Neural cell (in vitro differentiated cells): ENCODE data around the gene MRPL22. TPM values are rescaled to one million over a fixed set of nuclear protein-coding genes. Genes with fewer than 3 reads are reported as not detected.

Experiments
- H2AFZ ChIP-seq: fragments of 200-600, 300-800 bp; sonication (generic), shearing (Covaris generic); 2 replicates; pipeline ENCODE4 v1.6.0; 2014; ENCODE audit warnings: low read depth, mild to moderate bottlenecking, antibody characterized with exemption, low read length, moderate library complexity
- H3F3A ChIP-seq: fragments of 200-600 bp; shearing (Covaris generic); 2 replicates; pipeline ENCODE4 v1.6.1; 2016; ENCODE audit warnings: mild to moderate bottlenecking, moderate library complexity, mixed read lengths, antibody characterized with exemption, low read length; ENCODE audit not compliant: insufficient read depth, poor library complexity, severe bottlenecking
- H3K27ac ChIP-seq: fragments of 200-600, 300-800 bp; sonication (generic), shearing (Covaris generic); 2 replicates; pipeline ENCODE4 v1.5.1; 2014; ENCODE audit warnings: mild to moderate bottlenecking, low read length, moderate library complexity
- H3K27me3 ChIP-seq: fragments of 300-800, 200-600 bp; sonication (generic), shearing (Covaris generic); 2 replicates; pipeline ENCODE4 v1.6.0; 2014; ENCODE audit warnings: mild to moderate bottlenecking, low read depth, low read length, moderate library complexity; ENCODE audit not compliant: insufficient read depth
- H3K36me3 ChIP-seq: fragments of 300-800, 200-600 bp; sonication (generic), shearing (Covaris generic); 2 replicates; pipeline ENCODE4 v1.5.1; 2014; ENCODE audit warnings: mild to moderate bottlenecking, antibody characterized with exemption, low read length, moderate library complexity; ENCODE audit not compliant: insufficient read depth
- H3K4me2 ChIP-seq: fragments of 300-800, 200-600 bp; sonication (generic), shearing (Covaris generic); 2 replicates; pipeline ENCODE4 v1.6.0; 2014; ENCODE audit warnings: mild to moderate bottlenecking, low read length
- H3K4me3 ChIP-seq: fragments of 300-800, 200-600 bp; sonication (generic), shearing (Covaris generic); 2 replicates; pipeline ENCODE4 v1.5.1; 2014; ENCODE audit warnings: mild to moderate bottlenecking, low read length, moderate library complexity
- H3K79me2 ChIP-seq: fragments of 200-600 bp; shearing (Covaris generic); replicated peaks from 2 replicates; pipeline ENCODE4 v1.6.0; 2014; ENCODE audit warnings: mild to moderate bottlenecking, low read length, moderate library complexity; ENCODE audit not compliant: insufficient read depth
- H3K9ac ChIP-seq: fragments of 300-800, 200-600 bp; sonication (generic), shearing (Covaris generic); 2 replicates; pipeline ENCODE4 v1.6.1; 2016; ENCODE audit warnings: mild to moderate bottlenecking, low read length, mixed read lengths
- H3K9me2 ChIP-seq: fragments of 200-600 bp; shearing (Covaris generic); 2 replicates; pipeline ENCODE4 v1.6.1; 2016; ENCODE audit warnings: mild to moderate bottlenecking, low read length, mixed read lengths; ENCODE audit not compliant: insufficient read depth
- H3K9me3 ChIP-seq: fragments of 200-600, 300-800 bp; sonication (generic), shearing (Covaris generic); 2 replicates; pipeline ENCODE4 v1.6.1; 2016; ENCODE audit warnings: mild to moderate bottlenecking, mixed run types, low read length, moderate library complexity, mixed read lengths
- H4K20me1 ChIP-seq: fragments of 200-600 bp; shearing (Covaris generic); 2 replicates; pipeline ENCODE4 v1.6.1; 2016; ENCODE audit warnings: mild to moderate bottlenecking, mixed run types; ENCODE audit not compliant: insufficient read depth
- EP300 ChIP-seq: fragments of 450-650 bp; conservative IDR thresholded peaks from 2 replicates; pipeline ENCODE4 v1.6.1; 2014; ENCODE audit warnings: antibody characterized with exemption, mild to moderate bottlenecking, moderate library complexity; ENCODE audit not compliant: poor library complexity, severe bottlenecking
- EZH2 ChIP-seq: fragments of 200-600, 300-800 bp; shearing (Covaris generic), sonication (generic); IDR thresholded peaks from 2 replicates; pipeline ENCODE4 v1.6.1; 2014; ENCODE audit warnings: antibody characterized with exemption, low read length, borderline replicate concordance, mild to moderate bottlenecking; ENCODE audit not compliant: insufficient read depth, poor library complexity, severe bottlenecking
- MXI1 ChIP-seq: fragments of 450-650 bp; conservative IDR thresholded peaks from 2 replicates; pipeline ENCODE4 v1.6.1; 2014; ENCODE audit warnings: antibody characterized with exemption, mild to moderate bottlenecking; ENCODE audit not compliant: poor library complexity, severe bottlenecking
- POLR2AphosphoS5 ChIP-seq: IDR thresholded peaks from 2 replicates; pipeline ENCODE4 v1.6.1; 2012
- RAD21 ChIP-seq: fragments of 450-650 bp; conservative IDR thresholded peaks from 2 replicates; pipeline ENCODE4 v1.6.1; 2014; ENCODE audit warnings: antibody characterized with exemption, mild to moderate bottlenecking, moderate library complexity
- SMC3 ChIP-seq: fragments of 450-650 bp; conservative IDR thresholded peaks from 2 replicates; pipeline ENCODE4 v1.6.1; 2014; ENCODE audit warnings: antibody characterized with exemption, mild to moderate bottlenecking, moderate library complexity; ENCODE audit not compliant: poor library complexity
- TAF1 ChIP-seq: IDR thresholded peaks from 2 replicates; pipeline ENCODE4 v1.6.1; 2012; ENCODE audit warnings: low read depth
- polyA plus RNA-seq: library from polyadenylated mRNA; depleted of rRNA; stranded (reverse); fragments of >200 nt; gene quantifications from 2 replicates; pipeline ENCODE4 v1.2.3, GENCODE V29; 2014
- TF ChIP-seq, protein P1 (sequence below): IDR thresholded peaks from 2 replicates; pipeline ENCODE4 v1.6.1; 2012; ENCODE audit warnings: borderline replicate concordance
- TF ChIP-seq, protein P2 (sequence below): fragments of 450-650 bp; IDR thresholded peaks from 2 replicates; pipeline ENCODE4 v1.5.1; 2014; ENCODE audit warnings: antibody characterized with exemption, mild to moderate bottlenecking, moderate library complexity; ENCODE audit not compliant: poor library complexity, severe bottlenecking

Gene MRPL22
- polyA plus RNA-seq, 1 donor from 2014 or later = 28.0 TPM

- Histone ChIP-seq H3K9ac (no peak overlapping the region), H3K4me3 (no peak overlapping the region), H3K4me2 (no peak overlapping the region), H3K27ac (no peak overlapping the region), H2AFZ (no peak overlapping the region), H3K36me3 (no peaks in the 10 kb centered on the region), H3K79me2 (no peaks in the 10 kb centered on the region), H3F3A (no peaks in the 10 kb centered on the region), H4K20me1 (no peaks in the 10 kb centered on the region), H3K9me3 (no peaks in the 10 kb centered on the region), H3K27me3 (no peaks in the 10 kb centered on the region), H3K9me2 (no peaks in the 10 kb centered on the region)
- TF ChIP-seq TAF1 (no peak), EZH2 (no peak), MXI1 (no peak), EP300 (no peak), SMC3 (no peak), RAD21 (no peak), POLR2AphosphoS5 (no peak)
- TF ChIP-seq, protein P1, sequence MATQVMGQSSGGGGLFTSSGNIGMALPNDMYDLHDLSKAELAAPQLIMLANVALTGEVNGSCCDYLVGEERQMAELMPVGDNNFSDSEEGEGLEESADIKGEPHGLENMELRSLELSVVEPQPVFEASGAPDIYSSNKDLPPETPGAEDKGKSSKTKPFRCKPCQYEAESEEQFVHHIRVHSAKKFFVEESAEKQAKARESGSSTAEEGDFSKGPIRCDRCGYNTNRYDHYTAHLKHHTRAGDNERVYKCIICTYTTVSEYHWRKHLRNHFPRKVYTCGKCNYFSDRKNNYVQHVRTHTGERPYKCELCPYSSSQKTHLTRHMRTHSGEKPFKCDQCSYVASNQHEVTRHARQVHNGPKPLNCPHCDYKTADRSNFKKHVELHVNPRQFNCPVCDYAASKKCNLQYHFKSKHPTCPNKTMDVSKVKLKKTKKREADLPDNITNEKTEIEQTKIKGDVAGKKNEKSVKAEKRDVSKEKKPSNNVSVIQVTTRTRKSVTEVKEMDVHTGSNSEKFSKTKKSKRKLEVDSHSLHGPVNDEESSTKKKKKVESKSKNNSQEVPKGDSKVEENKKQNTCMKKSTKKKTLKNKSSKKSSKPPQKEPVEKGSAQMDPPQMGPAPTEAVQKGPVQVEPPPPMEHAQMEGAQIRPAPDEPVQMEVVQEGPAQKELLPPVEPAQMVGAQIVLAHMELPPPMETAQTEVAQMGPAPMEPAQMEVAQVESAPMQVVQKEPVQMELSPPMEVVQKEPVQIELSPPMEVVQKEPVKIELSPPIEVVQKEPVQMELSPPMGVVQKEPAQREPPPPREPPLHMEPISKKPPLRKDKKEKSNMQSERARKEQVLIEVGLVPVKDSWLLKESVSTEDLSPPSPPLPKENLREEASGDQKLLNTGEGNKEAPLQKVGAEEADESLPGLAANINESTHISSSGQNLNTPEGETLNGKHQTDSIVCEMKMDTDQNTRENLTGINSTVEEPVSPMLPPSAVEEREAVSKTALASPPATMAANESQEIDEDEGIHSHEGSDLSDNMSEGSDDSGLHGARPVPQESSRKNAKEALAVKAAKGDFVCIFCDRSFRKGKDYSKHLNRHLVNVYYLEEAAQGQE = no peak
These were observed 48.8 kb downstream of the MRPL22 start for GRCh38 chr5:154989626-154990025.

DNA sequence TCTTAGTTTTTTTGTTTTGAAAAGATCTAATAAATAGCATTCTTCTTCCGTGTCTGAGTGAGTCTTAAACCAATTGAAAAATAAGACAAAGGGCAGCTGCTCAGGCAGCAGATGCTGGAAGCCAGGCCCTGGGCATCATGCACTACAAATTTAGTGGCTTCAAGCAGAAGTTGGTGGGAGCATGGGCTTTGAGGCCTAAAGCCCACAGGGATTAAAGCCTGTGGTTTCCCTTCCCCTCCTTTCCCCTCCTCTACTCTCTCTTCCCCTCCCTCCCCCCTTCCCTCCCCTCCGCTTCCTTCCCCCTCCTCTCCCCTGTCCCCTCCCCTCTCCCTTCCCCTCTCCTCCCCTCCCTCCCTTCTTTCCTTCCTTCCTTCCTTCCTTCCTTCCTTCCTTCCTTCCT lies 52.6 kb downstream of the MRPL22 start:
- no peaks in the 10 kb centered on the region for H3K27me3 ChIP-seq
- TF ChIP-seq, protein P2, sequence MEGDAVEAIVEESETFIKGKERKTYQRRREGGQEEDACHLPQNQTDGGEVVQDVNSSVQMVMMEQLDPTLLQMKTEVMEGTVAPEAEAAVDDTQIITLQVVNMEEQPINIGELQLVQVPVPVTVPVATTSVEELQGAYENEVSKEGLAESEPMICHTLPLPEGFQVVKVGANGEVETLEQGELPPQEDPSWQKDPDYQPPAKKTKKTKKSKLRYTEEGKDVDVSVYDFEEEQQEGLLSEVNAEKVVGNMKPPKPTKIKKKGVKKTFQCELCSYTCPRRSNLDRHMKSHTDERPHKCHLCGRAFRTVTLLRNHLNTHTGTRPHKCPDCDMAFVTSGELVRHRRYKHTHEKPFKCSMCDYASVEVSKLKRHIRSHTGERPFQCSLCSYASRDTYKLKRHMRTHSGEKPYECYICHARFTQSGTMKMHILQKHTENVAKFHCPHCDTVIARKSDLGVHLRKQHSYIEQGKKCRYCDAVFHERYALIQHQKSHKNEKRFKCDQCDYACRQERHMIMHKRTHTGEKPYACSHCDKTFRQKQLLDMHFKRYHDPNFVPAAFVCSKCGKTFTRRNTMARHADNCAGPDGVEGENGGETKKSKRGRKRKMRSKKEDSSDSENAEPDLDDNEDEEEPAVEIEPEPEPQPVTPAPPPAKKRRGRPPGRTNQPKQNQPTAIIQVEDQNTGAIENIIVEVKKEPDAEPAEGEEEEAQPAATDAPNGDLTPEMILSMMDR = no peak
- TF ChIP-seq, protein P1 = no peak
- TF ChIP-seq EP300 (no peak), SMC3 (no peak), POLR2AphosphoS5 (no peak), EZH2 (no peak), MXI1 (no peak), RAD21 (no peak), TAF1 (no peak)

More for the DNA sequence above, 52.6 kb downstream of the MRPL22 start:
- H3K9me2 ChIP-seq = no peaks in the 10 kb centered on the region
- H3K4me3 ChIP-seq = no peak overlapping the region
- H3K9me3 ChIP-seq = no peaks in the 10 kb centered on the region
- no peak overlapping the region for H3K4me2 ChIP-seq
- H3F3A ChIP-seq = no peaks in the 10 kb centered on the region
- no peak overlapping the region for H3K9ac ChIP-seq
- no peaks in the 10 kb centered on the region for H3K79me2 ChIP-seq
- H3K36me3 ChIP-seq = no peaks in the 10 kb centered on the region
- H2AFZ ChIP-seq = no peak overlapping the region
- no peak overlapping the region for H3K27ac ChIP-seq
- H4K20me1 ChIP-seq = no peaks in the 10 kb centered on the region
